HEK293T (cell line): ENCODE data around the gene CORO1A.

Experiments
- ELF4 ChIP-seq: fragments of 450-650 bp; IDR thresholded peaks from 2 replicates; pipeline ENCODE4 v1.6.1; 2017; ENCODE audit warnings: antibody characterized with exemption
- FOXK2 ChIP-seq: fragments of 450-650 bp; IDR thresholded peaks from 2 replicates; pipeline ENCODE4 v1.6.1; 2016; ENCODE audit warnings: mild to moderate bottlenecking
- LEF1 ChIP-seq: fragments of 450-650 bp; IDR thresholded peaks from 2 replicates; pipeline ENCODE4 v1.6.1; 2017; ENCODE audit warnings: mild to moderate bottlenecking, borderline replicate concordance
- NFRKB ChIP-seq: fragments of 450-650 bp; IDR thresholded peaks from 2 replicates; pipeline ENCODE4 v1.6.1; 2016; ENCODE audit warnings: mild to moderate bottlenecking, moderate library complexity
- SP1 ChIP-seq: fragments of 450-650 bp; IDR thresholded peaks from 2 replicates; pipeline ENCODE4 v1.6.1; 2017

- TF ChIP-seq LEF1 (no peak), ELF4 (no peak), FOXK2 (no peak), NFRKB (no peak), SP1 (no peak)
Observed at GRCh38 chr16:30173054-30173453, 10.3 kb upstream of the CORO1A start.
